ENCODE data around the gene MRGPRX2.

The MRGPRX2 gene

GRCh38 chr11:19027829-19028595 lies 32.5 kb downstream of the MRGPRX2 start:
- no peak for TF ChIP-seq POLR2A (IDR thresholded peaks at IDR 0.05; ENCODE audit: low read depth, low read length)
- TF ChIP-seq TAF1 (IDR thresholded peaks at IDR 0.05; ENCODE audit: borderline replicate concordance, low read depth, low read length) = no peak
- TF ChIP-seq POLR2AphosphoS5 (IDR thresholded peaks at IDR 0.05; ENCODE audit: low read depth, low read length) = no peak
- no peak for FAIRE-seq
- DNase-seq (ENCODE audit: insufficient read length) = no peak

DNA sequence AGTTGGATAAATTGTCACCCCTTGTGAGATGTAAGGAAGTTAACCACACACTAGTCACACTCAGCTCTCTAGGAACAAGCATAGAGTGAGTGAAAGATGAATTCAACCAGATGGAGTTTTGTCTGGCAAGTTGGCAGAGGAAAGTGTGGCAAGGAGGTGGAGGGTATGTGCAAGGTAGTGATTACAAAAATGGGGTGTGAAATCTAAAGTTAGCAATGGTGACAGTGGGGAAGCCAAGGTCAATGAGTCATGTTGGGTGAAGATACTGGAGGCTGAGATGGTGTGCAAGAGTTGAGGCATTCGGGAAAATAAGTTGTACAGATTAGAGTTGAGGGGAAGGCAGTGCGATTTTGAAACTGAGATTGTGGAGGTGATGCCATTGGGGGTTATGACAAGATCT lies 33.7 kb downstream of the MRGPRX2 start:
- DNase-seq (ENCODE audit: insufficient read length) (no peak), FAIRE-seq (no peak)
- TF ChIP-seq TAF1 (IDR thresholded peaks at IDR 0.05; ENCODE audit: borderline replicate concordance, low read depth, low read length) (no peak), POLR2AphosphoS5 (IDR thresholded peaks at IDR 0.05; ENCODE audit: low read depth, low read length) (no peak), POLR2A (IDR thresholded peaks at IDR 0.05; ENCODE audit: low read depth, low read length) (no peak)

DNA sequence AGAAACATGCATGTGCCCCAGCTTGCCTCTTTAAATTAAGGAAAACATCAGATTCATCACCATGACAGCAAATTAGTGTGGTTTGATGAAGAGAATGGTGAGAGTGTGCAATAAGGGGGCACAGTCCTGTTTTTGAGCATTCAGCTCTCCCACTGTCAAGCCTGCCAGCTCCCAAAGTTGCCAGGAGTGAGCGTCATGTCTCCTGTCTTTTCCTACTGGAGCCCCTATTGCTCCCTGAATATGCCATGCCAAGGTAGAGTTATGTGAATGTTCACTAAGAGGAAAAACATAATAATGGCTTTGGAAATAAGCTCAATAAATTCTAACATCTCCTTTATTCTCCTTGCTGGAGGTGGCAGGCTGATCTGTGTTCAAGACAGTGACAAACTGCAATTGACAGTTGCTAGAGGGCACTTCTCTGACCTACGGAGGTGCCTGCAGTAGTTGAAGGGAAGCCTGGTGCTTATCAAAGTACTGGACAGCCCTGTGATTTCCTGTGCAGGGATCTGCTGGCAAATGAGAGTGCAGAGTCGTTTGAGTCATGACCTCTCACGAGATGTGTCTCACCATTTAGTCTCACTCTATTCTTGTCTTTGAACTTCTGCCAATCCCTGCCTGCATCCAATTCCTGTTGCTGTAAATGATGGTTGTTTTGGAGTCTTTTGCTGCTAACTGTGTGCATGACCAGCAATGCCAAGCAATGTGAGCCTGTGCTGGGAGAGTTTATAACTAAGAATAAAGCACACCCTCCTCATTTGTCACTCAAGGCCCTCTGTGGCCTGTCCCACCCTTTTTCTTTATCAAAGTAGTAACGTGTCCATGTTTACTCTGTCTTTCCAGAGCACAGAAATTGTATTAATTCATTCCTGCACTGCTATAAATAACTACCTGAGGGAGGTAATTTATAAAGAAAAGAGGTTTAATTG lies 34.8 kb downstream of the MRGPRX2 start:
- no peak for DNase-seq (ENCODE audit: insufficient read length)
- FAIRE-seq = no peak
- TF ChIP-seq POLR2A (IDR thresholded peaks at IDR 0.05; ENCODE audit: low read depth, low read length) (no peak), TAF1 (IDR thresholded peaks at IDR 0.05; ENCODE audit: borderline replicate concordance, low read depth, low read length) (no peak), POLR2AphosphoS5 (IDR thresholded peaks at IDR 0.05; ENCODE audit: low read depth, low read length) (no peak)

DNA sequence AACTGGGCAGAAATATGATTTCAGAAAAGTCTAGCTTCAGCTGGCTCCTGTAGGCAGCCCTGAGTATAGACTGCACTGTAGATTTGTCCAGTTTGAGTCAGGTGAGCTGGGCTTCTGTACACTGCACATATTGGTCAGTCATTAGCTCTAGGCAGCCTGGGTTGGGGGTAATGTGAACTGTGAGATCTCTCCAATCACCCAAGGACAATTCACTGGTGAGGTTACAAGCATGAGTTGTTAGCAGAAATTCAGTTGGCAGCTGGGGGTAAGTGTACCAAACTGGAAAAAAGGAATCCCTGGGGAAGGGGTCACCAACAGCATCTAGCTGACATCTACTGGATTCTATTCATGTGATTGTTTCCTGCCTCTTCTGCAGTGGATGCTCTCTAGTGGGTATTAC lies 39.7 kb downstream of the MRGPRX2 start:
- TF ChIP-seq TAF1 (IDR thresholded peaks at IDR 0.05; ENCODE audit: borderline replicate concordance, low read depth, low read length) (no peak), POLR2AphosphoS5 (IDR thresholded peaks at IDR 0.05; ENCODE audit: low read depth, low read length) (no peak), POLR2A (IDR thresholded peaks at IDR 0.05; ENCODE audit: low read depth, low read length) (no peak)
- DNase-seq (ENCODE audit: insufficient read length) = no peak
- FAIRE-seq = no peak

DNA sequence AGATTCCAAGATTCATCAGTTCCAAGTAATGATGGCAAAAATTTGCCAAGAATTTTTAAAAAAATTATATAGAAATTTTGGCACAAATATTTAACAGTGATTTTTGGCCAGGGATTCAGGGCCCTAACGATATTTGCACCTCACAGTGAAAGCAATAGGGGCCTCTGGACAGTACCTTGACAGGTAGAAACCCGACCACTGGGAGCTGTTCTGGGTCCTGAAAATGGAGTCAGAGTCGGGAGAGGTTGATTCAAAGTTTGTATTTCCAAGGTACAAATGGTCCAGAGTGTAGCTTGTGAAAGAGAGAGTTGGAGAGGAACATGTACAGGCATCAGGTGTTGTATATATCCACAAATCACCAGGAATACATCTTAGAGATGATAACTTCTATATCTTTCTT lies 41.6 kb downstream of the MRGPRX2 start:
- FAIRE-seq (no peak), DNase-seq (ENCODE audit: insufficient read length) (no peak)
- TF ChIP-seq TAF1 (IDR thresholded peaks at IDR 0.05; ENCODE audit: borderline replicate concordance, low read depth, low read length) (no peak), POLR2AphosphoS5 (IDR thresholded peaks at IDR 0.05; ENCODE audit: low read depth, low read length) (no peak), POLR2A (IDR thresholded peaks at IDR 0.05; ENCODE audit: low read depth, low read length) (no peak)

GRCh38 chr11:19013181-19013857 lies 47.2 kb downstream of the MRGPRX2 start:
- no peak for DNase-seq (ENCODE audit: insufficient read length)
- FAIRE-seq = peak; percentile 54
- TF ChIP-seq POLR2AphosphoS5 (IDR thresholded peaks at IDR 0.05; ENCODE audit: low read depth, low read length) (no peak), TAF1 (IDR thresholded peaks at IDR 0.05; ENCODE audit: borderline replicate concordance, low read depth, low read length) (no peak), POLR2A (IDR thresholded peaks at IDR 0.05; ENCODE audit: low read depth, low read length) (no peak)

DNA sequence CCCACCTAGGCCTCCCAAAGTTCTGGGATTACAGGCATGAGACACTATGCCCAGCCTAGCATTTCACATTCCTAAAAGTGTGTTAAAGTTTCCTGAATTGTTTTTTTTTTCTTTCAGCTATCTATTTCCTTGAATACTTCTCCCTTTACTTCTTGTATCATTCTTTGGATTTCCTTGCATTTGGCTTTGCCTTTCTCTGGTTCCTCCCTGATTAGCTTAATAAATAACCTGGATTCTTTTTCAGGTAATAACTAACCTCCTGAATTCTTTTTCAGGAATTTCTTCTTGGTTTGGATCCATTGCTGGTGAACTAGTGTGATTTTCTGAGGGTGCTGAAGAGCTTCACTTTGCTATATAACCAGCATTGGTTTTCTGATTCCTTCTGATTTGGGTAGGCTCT lies 47.9 kb downstream of the MRGPRX2 start:
- DNase-seq (ENCODE audit: insufficient read length) (no peak), FAIRE-seq (no peak)
- TF ChIP-seq POLR2A (IDR thresholded peaks at IDR 0.05; ENCODE audit: low read depth, low read length) = no peak
- no peak for TF ChIP-seq TAF1 (IDR thresholded peaks at IDR 0.05; ENCODE audit: borderline replicate concordance, low read depth, low read length)
- TF ChIP-seq POLR2AphosphoS5 (IDR thresholded peaks at IDR 0.05; ENCODE audit: low read depth, low read length) = no peak
